ENCODE data around the gene PACSIN3. TPM values are rescaled to one million over a fixed set of nuclear protein-coding genes. Genes with fewer than 3 reads are reported as not detected.
"Not testable (repeated sequence)": the region's sequence is repeated elsewhere in the genome, so short reads cannot be mapped to it uniquely, and the experiment has no call there.

Gene PACSIN3
- total RNA-seq, 1 donor from 2014 or later: 59.4 TPM

DNA sequence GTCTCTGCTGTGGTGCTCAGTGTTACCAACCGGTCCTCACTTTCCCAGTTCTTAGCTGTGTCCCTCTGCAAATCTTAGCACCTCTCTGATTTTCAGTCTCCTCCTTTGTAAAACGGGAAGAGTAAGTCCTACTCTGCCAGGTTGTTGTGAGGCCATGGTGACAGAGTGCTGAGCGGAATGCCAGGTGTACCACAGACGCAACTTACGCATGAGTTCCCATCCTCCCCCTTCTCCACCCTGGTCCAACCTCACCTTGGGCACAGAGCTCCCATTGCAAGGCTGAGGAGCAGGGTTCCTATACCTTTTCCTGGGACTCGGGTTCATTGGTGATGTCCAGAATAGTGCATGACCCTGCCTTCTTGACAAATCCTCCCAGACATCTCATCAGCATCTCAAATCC, 21.2 kb upstream of the PACSIN3 start:
- no peak overlapping the region for H3K27ac ChIP-seq
- H3K27me3 ChIP-seq: no peaks in the 10 kb centered on the region
- no peaks in the 10 kb centered on the region for H3K9me3 ChIP-seq
- H3K4me1 ChIP-seq: no peaks in the 10 kb centered on the region
- H3K4me3 ChIP-seq: no peak overlapping the region
- no peak for TF ChIP-seq POLR2A (IDR thresholded peaks at IDR 0.05)
- no peak for TF ChIP-seq POLR2AphosphoS5 (IDR thresholded peaks at IDR 0.05; ENCODE audit: insufficient read depth in 1 of 2, low read depth in 1 of 2)
- TF ChIP-seq, protein P1, sequence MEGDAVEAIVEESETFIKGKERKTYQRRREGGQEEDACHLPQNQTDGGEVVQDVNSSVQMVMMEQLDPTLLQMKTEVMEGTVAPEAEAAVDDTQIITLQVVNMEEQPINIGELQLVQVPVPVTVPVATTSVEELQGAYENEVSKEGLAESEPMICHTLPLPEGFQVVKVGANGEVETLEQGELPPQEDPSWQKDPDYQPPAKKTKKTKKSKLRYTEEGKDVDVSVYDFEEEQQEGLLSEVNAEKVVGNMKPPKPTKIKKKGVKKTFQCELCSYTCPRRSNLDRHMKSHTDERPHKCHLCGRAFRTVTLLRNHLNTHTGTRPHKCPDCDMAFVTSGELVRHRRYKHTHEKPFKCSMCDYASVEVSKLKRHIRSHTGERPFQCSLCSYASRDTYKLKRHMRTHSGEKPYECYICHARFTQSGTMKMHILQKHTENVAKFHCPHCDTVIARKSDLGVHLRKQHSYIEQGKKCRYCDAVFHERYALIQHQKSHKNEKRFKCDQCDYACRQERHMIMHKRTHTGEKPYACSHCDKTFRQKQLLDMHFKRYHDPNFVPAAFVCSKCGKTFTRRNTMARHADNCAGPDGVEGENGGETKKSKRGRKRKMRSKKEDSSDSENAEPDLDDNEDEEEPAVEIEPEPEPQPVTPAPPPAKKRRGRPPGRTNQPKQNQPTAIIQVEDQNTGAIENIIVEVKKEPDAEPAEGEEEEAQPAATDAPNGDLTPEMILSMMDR (IDR thresholded peaks at IDR 0.05): no peak
- intact Hi-C loops (cut with DNase I): no loop called here
- DNase-seq (ENCODE audit: extremely low spot score in 2 of 2): no peak
- H3K36me3 ChIP-seq: no peaks in the 10 kb centered on the region

DNA sequence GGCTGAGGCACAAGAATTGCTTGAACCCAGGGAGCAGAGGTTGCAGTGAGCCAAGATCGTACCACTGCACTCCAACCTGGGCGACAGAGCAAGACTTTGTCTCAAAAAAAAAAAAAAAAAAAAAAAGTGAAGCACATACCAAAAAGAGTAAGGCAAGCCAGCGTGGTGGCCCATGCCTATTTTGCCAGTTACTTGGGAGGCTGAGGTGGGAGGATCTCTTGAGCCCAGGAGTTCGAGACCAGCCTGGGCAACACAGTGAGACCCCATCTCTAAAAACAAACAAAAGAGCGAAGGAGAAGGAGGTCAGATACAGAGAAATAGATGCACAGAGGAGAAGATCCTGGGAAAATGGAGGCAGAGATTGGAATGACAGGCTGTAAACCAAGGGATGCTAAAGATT, 20.3 kb upstream of the PACSIN3 start:
- H3K36me3 ChIP-seq; H3K27ac ChIP-seq; H3K27me3 ChIP-seq; H3K4me3 ChIP-seq; DNase-seq (ENCODE audit: extremely low spot score in 2 of 2); intact Hi-C loops (cut with DNase I); H3K4me1 ChIP-seq; H3K9me3 ChIP-seq: not testable (repeated sequence)

DNA sequence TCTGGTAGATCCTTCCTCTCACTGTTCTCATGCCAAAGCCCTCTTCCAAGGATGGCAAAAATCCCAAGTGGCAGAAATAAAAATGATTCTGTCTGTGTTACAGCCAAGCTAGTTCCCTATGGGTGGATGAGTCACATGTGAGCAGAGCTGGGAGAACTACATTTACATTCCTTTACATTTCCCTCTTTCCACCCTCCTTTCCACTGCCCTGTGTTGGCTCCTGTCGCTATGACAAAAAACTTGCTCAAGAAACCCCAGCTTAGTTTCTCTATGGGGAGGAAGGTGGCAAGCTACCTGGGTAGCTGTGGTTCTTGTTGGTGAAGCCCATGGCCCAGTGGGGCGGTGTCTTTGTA, 18.4 kb upstream of the PACSIN3 start:
- no peaks in the 10 kb centered on the region for H3K4me1 ChIP-seq
- H3K27me3 ChIP-seq: no peaks in the 10 kb centered on the region
- TF ChIP-seq POLR2AphosphoS5 (IDR thresholded peaks at IDR 0.05; ENCODE audit: insufficient read depth in 1 of 2, low read depth in 1 of 2) (peak in 1 of 2 donors; percentile 53), POLR2A (IDR thresholded peaks at IDR 0.05) (no peak)
- TF ChIP-seq, protein P1 (IDR thresholded peaks at IDR 0.05): no peak
- intact Hi-C loops (cut with DNase I): no loop called here
- H3K9me3 ChIP-seq: no peaks in the 10 kb centered on the region
- DNase-seq (ENCODE audit: extremely low spot score in 2 of 2): no peak
- H3K27ac ChIP-seq: no peak overlapping the region
- H3K4me3 ChIP-seq: no peak overlapping the region
- no peaks in the 10 kb centered on the region for H3K36me3 ChIP-seq

DNA sequence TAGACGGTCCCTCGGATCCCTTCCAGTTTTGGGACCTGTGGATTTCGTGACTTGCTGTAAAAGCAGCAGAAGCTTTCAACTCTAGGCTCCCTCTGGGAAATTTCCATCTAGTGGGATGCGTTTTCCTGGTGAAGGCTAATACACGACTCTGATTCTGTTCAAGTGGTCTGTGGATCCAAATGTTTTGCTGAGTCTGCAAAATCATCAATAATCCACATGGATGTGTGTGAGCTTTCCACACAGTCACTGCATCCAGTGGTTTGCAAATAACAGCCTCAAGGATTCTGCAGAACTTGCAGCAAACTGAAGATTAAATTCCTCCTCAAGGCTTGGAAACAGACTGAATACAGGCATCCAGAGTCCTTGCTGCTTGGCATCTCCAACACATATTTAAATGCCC, 16.3 kb upstream of the PACSIN3 start:
- no peak overlapping the region for H3K27ac ChIP-seq
- no peaks in the 10 kb centered on the region for H3K27me3 ChIP-seq
- H3K9me3 ChIP-seq: no peaks in the 10 kb centered on the region
- intact Hi-C loops (cut with DNase I): no loop called here
- no peak overlapping the region for H3K4me3 ChIP-seq
- no peaks in the 10 kb centered on the region for H3K36me3 ChIP-seq
- TF ChIP-seq POLR2AphosphoS5 (IDR thresholded peaks at IDR 0.05; ENCODE audit: insufficient read depth in 1 of 2, low read depth in 1 of 2): no peak
- TF ChIP-seq, protein P1 (IDR thresholded peaks at IDR 0.05): no peak
- no peak for TF ChIP-seq POLR2A (IDR thresholded peaks at IDR 0.05)
- H3K4me1 ChIP-seq: no peaks in the 10 kb centered on the region
- DNase-seq (ENCODE audit: extremely low spot score in 2 of 2): no peak

DNA sequence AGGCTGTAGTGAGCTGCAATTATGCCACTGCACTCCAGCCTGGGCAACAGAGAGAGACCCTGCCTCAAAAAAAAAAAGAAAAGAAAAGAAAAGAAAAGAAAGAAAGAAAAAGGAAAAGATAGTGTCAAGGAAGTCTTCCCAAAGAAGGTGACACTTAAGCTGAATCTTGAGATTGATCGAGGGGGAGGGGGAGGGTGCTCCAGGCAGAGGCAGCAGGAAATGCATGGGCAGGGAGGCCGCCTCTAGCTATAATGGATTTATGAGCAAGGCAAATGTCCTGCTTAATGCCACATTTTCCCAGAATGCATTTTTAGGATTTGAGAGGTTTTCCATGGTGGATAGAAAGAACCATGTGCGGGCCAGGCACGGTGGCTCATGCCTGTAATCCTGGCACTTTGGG, 14.8 kb upstream of the PACSIN3 start:
- intact Hi-C loops (cut with DNase I): no loop called here
- TF ChIP-seq, protein P1 (IDR thresholded peaks at IDR 0.05): no peak
- TF ChIP-seq POLR2AphosphoS5 (IDR thresholded peaks at IDR 0.05; ENCODE audit: insufficient read depth in 1 of 2, low read depth in 1 of 2) (no peak), POLR2A (IDR thresholded peaks at IDR 0.05) (no peak)
- no peak for DNase-seq (ENCODE audit: extremely low spot score in 2 of 2)
- Histone ChIP-seq H3K27me3 (no peaks in the 10 kb centered on the region), H3K4me3 (no peak overlapping the region), H3K27ac (no peak overlapping the region), H3K9me3 (no peaks in the 10 kb centered on the region), H3K4me1 (no peaks in the 10 kb centered on the region), H3K36me3 (no peaks in the 10 kb centered on the region)

DNA sequence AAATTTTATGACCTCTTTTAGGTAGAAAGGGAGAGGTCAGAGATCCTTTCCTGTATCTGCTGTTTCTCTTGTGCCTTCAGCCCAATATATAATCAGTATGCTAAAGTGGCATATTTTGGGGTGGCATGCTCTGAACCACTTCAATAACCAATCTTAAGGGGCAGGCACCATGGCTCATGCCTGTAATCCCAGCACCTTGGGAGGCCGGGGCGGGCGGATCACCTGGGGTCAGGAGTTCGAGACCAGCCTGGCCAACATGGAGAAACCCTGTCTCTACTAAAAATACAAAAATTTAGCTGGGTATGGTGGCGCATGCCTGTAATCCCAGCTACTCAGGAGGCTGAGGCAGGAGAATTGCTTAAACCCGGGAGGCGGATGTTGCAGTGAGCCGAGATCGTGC, 11.9 kb upstream of the PACSIN3 start:
- intact Hi-C loops (cut with DNase I); H3K27ac ChIP-seq; H3K36me3 ChIP-seq; DNase-seq (ENCODE audit: extremely low spot score in 2 of 2); H3K4me3 ChIP-seq; H3K4me1 ChIP-seq; H3K9me3 ChIP-seq; H3K27me3 ChIP-seq: not testable (repeated sequence)

Data from vagina (tissue), 2 donors.